RPMI8226 (cell line): ENCODE measurements around the gene IFNL2.
"Not testable (repeated sequence)": the region's sequence is repeated elsewhere in the genome, so short reads cannot be mapped to it uniquely, and the experiment has no call there.

Source experiments
- DNase-seq: peaks from one replicate; pipeline ENCODE4 v3.0.0-alpha.2; 2015

Gene IFNL2

DNA sequence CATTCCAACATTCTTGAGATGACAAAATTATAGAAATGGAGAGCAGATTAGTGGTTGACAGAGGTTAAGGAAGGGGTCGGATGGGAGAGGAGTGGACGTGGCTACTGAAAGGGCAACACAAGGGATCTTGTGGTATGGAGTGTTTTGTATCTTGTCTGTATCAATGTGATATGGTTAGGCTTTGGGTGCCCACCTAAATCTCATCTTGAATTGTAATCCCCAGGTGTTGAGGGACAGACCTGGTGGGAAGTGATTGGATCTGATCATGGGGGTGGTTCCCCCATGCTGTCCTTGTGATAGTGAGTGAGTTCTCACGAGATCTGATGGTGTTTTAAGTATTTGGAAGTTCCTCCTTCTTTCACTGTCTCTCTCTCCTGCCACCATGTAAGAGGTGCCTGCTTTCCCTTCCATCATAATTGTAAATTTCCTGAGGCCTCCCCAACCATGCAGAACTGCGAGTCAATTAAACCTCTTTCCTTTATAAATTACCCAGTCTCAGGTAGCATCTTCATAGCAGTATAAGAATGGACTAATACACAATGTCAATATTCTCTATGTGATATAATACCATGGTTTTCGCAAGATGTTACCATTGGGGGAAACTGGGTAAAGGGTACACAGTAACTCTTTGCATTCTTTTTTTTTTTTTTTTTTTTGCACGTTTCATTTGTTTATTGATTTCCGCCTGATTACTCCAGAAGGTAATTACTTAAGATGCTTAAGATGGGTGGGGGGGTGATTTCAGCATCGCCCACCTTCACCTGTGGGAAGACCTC, 14.6 kb upstream of the IFNL2 start:
- DNase-seq, result no peak

DNA sequence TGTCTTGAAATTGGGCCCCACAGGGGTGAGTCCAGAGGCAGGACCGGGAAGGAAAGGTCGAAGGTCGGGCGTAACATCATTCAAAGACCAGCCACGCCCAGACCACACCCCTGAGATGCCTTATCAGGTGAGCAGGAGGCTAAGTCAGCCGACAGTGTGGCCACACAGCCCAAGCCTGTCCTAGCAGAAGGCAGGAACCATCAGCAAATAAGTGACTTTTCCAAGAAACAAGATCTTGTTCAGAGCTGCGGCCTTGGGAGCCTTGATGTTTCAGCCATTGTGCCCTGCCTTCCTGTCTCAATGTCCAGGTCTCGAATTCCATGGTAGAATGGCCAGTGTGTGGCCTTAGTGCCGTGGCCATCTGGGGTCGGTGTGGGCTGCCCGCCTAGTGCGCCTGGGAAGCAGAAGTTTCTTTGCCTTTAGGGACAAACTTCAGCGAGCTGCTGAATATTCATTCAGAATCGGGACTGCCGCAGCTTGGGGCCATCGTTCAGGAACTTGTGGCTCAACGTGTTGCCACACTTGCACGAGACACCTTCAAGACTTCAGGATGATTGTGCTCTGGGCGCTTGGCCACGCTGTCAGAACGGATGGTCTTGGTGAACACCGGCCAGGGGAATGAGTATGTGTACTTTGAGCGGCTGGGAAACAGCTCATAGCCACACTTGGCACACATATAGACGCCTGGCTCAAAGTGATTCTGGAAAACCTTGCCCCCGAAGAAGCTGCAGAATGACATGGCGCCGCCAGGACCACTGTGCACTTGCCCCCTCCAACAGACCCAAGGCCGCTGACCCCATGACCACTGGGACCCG, 13.5 kb upstream of the IFNL2 start:
- no peak for DNase-seq

DNA sequence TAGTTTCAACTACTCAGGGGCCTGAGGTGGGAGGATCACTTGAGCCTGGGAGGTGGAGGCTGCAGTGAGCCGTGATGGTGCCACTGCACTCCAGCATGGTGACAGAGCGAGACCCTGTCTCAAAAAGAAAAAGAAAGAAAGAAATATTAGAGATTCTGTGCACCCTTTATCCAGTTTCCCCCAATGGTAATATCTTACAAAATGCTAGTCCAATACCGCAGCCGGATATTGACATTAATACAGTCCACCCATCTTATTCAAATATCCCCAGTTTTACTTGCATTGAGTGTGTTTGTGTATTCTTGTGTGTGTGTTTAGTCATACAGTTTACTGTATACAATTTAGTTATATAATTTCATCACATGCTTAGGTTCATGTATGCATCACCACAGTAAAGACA, 11.0 kb upstream of the IFNL2 start:
- DNase-seq, result no peak

DNA sequence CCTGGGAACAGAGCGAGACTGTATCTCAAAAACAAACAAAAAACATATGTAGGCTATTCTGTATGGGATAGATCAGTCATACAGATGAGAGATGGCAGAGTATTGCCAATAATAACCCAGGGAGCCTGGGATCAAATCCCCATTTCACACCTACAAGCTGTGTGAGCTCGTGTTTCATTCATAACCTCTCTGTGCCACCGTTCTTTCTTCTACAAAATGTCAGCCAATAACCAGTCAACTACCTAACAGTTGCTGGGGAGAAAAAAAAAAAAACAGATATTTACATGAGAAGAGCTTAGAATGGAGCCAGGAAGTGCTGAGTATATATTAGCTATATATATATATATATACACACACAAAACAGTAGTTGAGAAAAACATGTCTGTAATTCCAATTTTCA, 6.5 kb upstream of the IFNL2 start:
- DNase-seq, result no peak

GRCh38 chr19:39262496-39262895, 5.7 kb upstream of the IFNL2 start:
- DNase-seq, result no peak

- DNase-seq, result no peak
Measured at GRCh38 chr19:39263912-39264305, 4.3 kb upstream of the IFNL2 start.

- no peak for DNase-seq
Measured at GRCh38 chr19:39264306-39265290, 3.6 kb upstream of the IFNL2 start.

DNA sequence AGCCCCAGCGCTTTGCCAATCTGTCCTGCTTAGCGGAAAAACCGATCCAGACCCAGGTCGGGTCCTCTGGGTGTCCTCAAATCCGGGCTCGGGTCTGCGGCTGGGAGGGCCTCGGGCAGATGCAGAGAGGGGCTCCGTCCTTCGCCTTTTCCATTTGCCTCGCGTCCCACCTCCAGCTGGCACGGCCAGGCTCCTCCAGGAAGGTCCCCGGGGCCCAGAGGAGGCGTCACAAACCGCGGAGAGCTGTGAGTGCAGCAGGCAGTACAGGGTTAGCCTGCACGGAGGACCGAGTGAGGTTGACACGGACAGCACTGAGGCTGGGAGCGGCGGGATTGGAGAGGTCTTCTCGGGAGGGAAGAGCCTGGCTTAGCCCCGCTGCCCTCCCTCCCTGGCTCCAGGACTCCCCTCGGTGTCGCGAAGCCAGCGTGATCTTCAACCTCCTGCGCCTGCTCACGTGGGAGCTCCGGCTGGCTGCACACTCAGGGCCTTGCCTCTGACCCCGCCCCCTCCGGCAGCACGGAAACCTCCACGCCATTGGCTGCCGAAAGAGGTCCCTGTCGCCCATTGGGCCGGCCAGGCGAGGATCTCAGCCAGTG, 2.8 kb upstream of the IFNL2 start:
- no peak for DNase-seq

GRCh38 chr19:39268531-39269223, 481 bp downstream of the IFNL2 start:
- not testable (repeated sequence) for DNase-seq

- not testable (repeated sequence) for DNase-seq
Measured at GRCh38 chr19:39269369-39269768, 1.2 kb downstream of the IFNL2 start.

DNA sequence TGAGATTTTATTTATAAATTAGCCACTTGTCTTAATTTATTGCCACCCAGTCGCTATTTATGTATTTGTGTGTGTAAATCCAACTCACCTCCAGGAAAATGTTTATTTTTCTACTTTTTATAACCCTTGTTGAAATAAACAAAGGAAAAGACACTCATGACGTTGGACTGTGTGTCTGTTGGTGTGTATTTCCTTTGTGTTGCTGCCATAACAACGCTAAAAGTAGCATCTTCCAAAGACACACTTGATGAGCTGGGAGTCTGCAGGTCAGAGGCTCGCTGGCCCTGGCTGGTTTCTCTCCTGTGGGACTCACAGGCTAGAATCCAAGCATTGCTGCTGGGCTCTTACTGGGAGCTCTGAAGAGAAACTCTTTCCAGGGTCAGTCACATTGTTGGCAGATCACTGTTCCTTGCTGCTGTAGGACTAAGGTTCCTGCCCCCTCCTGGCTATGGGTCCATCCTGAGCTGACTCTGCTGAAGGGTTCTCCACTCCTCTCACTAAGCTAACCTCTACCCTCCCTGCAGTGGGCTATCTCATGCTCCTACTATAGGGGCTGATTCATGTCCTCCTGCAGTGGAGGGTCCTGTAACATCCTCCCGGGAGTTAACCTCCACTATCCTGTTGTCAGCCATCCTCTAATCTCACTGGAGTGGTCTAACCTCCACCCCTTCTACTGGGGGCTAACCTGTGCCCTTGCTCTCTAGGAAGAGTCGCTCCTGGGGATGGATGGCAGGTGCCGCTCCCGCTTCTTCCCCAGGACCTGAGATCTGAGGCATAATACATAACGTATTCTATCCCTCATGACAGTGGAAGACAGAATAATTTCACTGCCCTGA, 2.1 kb downstream of the IFNL2 start:
- DNase-seq, result no peak

DNA sequence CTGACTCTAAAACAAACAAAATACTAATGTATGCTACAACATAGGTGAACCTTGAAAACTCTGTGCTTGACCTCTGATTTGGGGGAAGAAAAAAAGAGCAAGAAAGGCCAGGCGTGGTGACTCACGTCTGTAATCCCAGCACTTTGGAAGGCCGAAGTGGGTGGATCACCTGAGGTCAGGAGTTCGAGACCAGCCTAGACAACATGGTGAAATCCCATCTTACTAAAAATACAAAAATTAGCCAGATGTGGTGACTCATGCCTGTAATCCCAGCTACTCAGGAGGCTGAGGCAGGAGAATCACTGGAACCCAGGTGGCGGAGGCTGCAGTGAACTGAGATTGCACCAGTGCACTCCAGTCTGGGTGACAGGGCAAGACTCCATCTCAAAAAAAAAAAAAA, 5.7 kb downstream of the IFNL2 start:
- DNase-seq, result not testable (repeated sequence)

DNA sequence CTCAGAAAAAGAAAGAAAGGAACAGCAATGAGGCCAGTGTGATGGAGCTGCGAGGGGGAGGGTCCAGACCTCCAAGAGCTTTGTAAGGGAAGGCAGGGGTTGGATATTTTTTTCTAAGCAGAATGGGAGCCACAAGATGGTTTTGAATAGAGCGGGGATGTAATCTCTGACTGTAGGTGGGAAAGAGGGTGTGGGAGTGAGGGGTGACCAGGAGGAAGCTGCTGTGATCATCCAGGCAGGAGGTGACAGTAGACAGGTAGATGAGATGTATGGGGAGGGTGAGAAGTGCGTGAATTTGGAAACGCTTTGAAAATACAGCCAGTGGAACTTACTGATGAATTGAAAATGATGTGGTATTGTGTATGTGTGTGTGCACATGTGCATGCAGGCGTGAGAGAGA, 7.4 kb downstream of the IFNL2 start:
- DNase-seq, result no peak

DNA sequence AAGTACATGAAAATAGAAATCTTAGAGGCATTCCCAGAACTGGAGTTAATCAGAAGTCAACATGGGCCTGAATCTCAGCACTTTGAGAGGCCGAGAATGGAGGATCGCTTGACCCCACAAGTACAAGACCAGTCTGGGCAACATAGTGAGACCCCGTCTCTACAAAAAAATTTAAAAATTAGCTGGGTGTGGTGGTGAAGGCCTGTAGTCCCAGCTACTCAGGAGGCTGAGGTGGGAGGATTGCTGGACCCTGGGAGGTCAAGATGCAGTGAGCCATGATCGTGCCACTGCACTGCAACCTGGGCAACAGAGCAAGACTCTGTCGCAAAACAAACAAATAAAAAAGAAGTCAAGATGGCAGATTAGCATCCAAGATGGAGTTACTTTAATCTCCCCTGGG, 8.5 kb downstream of the IFNL2 start:
- DNase-seq, result no peak

DNA sequence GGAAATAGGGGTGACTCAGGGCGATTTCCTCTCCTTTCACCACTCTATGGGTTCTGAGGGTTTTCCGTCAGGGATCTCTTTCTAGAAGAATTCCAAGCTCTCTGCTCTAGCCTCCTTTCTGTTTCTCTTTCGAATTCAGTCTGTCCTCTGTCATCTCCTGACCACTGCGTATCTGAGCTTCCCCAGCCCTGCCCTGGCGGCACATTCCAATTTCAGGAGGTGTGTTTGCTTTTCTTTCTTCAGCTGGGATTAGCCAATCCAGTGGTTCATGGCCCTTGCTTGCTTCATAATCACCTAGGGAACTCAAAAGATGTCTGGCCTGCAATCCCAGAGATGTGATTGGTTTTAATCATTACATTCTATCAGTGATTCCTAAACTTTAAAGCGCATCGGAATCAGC, 9.4 kb downstream of the IFNL2 start:
- DNase-seq, result no peak

DNA sequence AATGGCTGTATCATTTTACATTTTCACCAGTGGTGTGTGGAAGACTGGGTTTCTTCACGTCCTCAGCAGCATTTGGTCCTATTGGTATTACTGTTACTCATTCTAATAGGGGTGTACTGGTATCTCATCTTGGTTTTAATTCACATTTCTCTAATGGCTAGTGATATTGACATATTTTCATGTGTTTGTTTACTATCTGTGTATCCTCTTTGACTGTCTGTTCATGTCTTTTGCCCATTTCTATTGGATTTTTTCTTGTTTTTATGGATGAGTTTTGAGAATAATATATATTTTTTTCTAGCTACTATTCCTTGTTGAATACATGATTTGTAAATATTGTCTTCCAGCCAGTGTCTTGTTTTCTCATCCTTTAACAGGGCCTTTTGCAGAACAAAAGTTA, 13.8 kb downstream of the IFNL2 start:
- no peak for DNase-seq

GRCh38 chr19:39284032-39284431, 15.8 kb downstream of the IFNL2 start:
- DNase-seq, result no peak

- no peak for DNase-seq
Measured at GRCh38 chr19:39293394-39293793, 25.2 kb downstream of the IFNL2 start.

- DNase-seq, result peak; percentile 25
Measured at GRCh38 chr19:39296055-39296645, 28.0 kb downstream of the IFNL2 start, which contains the start of gene IFNL1. Gene IFNL1, plus strand, starts transcription at chr19:39296407. Its CDS starts 15 bp downstream, at chr19:39296422.

DNA sequence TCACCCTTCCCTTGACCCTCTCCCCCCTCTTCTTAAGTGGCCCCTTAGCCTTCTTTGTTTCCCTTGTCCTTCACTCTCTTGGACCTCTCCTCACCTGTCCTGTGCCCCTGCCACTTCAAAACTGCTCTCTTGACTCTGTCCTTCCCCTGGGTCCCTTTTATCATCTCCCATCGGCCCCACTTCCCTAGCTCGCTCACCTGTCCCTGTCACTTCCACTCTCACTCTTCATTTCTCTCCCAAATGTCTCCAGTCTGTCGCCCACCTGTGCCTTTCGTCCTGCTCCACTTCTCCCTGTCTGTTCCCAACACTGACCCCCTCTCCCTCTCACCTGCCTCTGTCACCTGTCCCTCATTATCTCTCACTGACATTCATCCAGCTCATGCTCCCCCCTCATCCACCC, 28.7 kb downstream of the IFNL2 start:
- DNase-seq, result no peak
